Gastrocnemius medialis (tissue), 4 donors: ENCODE measurements around the gene GRIK2. TPM values are rescaled to one million over a fixed set of nuclear protein-coding genes. Genes with fewer than 3 reads are reported as not detected.

Experiments used
- ATAC-seq, 2 donors: fragments of 150-250 bp; one replicate each; pipeline ENCODE4 v1.9.1; 2016
- DNase-seq, 2 donors: peaks; one replicate each; pipeline ENCODE4 v3.0.0-alpha.2; 2019
- H3K27ac ChIP-seq, 4 donors: fragments of 200-600 bp; sonication (generic); 1 replicate in 1 of 4; 2 replicates in 3 of 4; pipeline ENCODE4 v1.5.1; 2016 to 2018; ENCODE audit warnings: mild to moderate bottlenecking in 2 of 4, moderate library complexity in 1 of 4
- H3K27me3 ChIP-seq, 3 donors: fragments of 200-600 bp; sonication (generic) in 2 of 3; 1 replicate in 1 of 3; 2 replicates in 2 of 3; pipeline versions ENCODE4 v1.5.1 to v1.6.0; 2016 to 2019; ENCODE audit warnings: mild to moderate bottlenecking in 1 of 3, moderate library complexity in 1 of 3
- H3K36me3 ChIP-seq, 2 donors: fragments of 200-600 bp; sonication (generic) in 1 of 2; one replicate each; pipeline ENCODE4 v1.5.1; 2017 to 2018
- H3K4me1 ChIP-seq, 2 donors: fragments of 200-600 bp; sonication (generic) in 1 of 2; one replicate each; pipeline ENCODE4 v1.5.1; 2016 to 2017; ENCODE audit warnings: mild to moderate bottlenecking in 2 of 2
- H3K4me3 ChIP-seq, 4 donors: fragments of 200-600 bp; sonication (generic) in 3 of 4; 1 replicate in 1 of 4; 2 replicates in 3 of 4; pipeline ENCODE4 v1.5.1; 2016 to 2019; ENCODE audit warnings: mild to moderate bottlenecking in 2 of 4
- H3K9me3 ChIP-seq, 3 donors: fragments of 200-600 bp; sonication (generic) in 2 of 3; 1 replicate in 1 of 3; 2 replicates in 2 of 3; pipeline ENCODE4 v1.5.1; 2016 to 2019
- CTCF ChIP-seq, 5 experiments: fragments of 450-650 bp in 3 of 5; fragments of 200-600 bp in 2 of 5; sonication (generic) in 2 of 5; IDR thresholded peaks in 4 of 5; conservative IDR thresholded peaks in 1 of 5; 1 replicate in 4 of 5; 2 replicates in 1 of 5; pipeline ENCODE4 v1.5.1; 2016 to 2019; ENCODE audit warnings: antibody characterized with exemption in 5 of 5, mild to moderate bottlenecking in 3 of 5, moderate library complexity in 3 of 5
- POLR2A ChIP-seq, 2 donors: fragments of 450-650 bp; IDR thresholded peaks; one replicate each; pipeline ENCODE4 v1.6.1; 2017; ENCODE audit warnings: antibody characterized with exemption in 2 of 2, mild to moderate bottlenecking in 2 of 2, moderate library complexity in 2 of 2
- in situ Hi-C, 4 donors: fragments of 200-750 bp; cut with MboI; loops; one replicate each; pipeline versions ENCODE4 v1.15.0 to v1.8.0; 2017; ENCODE audit warnings: low sequenced_read_pairs in 4 of 4
- intact Hi-C: fragments of 100-400 bp; cut with DNase I; formaldehyde crosslinking; loops from one replicate; pipeline ENCODE4 v1.15.1; 2023; ENCODE audit warnings: low total_unique reads
- total RNA-seq, 4 donors: library from RNA; depleted of rRNA; stranded (reverse); fragments of >200 nt; gene quantifications; one replicate each; pipeline versions ENCODE4 v1.1.0 to v1.2.3, GENCODE V29; 2016

Gene GRIK2
- total RNA-seq, 4 donors from 2014 or later = 0.39 to 5.1 (median 0.79) TPM

- ATAC-seq (no peak), DNase-seq (no peak)
- in situ Hi-C loops (no loop called here), intact Hi-C loops (no loop called here)
- H3K36me3 ChIP-seq = no peaks in the 10 kb centered on the region
- no peaks in the 10 kb centered on the region for H3K4me1 ChIP-seq
- H3K4me3 ChIP-seq = no peak overlapping the region
- H3K9me3 ChIP-seq = no peaks in the 10 kb centered on the region
- TF ChIP-seq CTCF (IDR thresholded peaks at IDR 0.05 in 4 of 5, conservative IDR thresholded peaks at IDR 0.05 in 1 of 5) (no peak), POLR2A (IDR thresholded peaks at IDR 0.05) (no peak)
- no peak overlapping the region for H3K27ac ChIP-seq
- no peaks in the 10 kb centered on the region for H3K27me3 ChIP-seq
These were observed 454.2 kb downstream of the GRIK2 start for GRCh38 chr6:101847690-101848089.

GRCh38 chr6:101851911-101852310 lies 458.4 kb downstream of the GRIK2 start:
- ATAC-seq = no peak
- H3K36me3 ChIP-seq = no peaks in the 10 kb centered on the region
- no peaks in the 10 kb centered on the region for H3K4me1 ChIP-seq
- intact Hi-C loops (no loop called here), in situ Hi-C loops (no loop called here)
- no peaks in the 10 kb centered on the region for H3K27me3 ChIP-seq
- H3K4me3 ChIP-seq = no peak overlapping the region
- no peak for DNase-seq
- no peaks in the 10 kb centered on the region for H3K9me3 ChIP-seq
- H3K27ac ChIP-seq = no peak overlapping the region
- TF ChIP-seq CTCF (IDR thresholded peaks at IDR 0.05 in 4 of 5, conservative IDR thresholded peaks at IDR 0.05 in 1 of 5) = no peak
- no peak for TF ChIP-seq POLR2A (IDR thresholded peaks at IDR 0.05)

DNA sequence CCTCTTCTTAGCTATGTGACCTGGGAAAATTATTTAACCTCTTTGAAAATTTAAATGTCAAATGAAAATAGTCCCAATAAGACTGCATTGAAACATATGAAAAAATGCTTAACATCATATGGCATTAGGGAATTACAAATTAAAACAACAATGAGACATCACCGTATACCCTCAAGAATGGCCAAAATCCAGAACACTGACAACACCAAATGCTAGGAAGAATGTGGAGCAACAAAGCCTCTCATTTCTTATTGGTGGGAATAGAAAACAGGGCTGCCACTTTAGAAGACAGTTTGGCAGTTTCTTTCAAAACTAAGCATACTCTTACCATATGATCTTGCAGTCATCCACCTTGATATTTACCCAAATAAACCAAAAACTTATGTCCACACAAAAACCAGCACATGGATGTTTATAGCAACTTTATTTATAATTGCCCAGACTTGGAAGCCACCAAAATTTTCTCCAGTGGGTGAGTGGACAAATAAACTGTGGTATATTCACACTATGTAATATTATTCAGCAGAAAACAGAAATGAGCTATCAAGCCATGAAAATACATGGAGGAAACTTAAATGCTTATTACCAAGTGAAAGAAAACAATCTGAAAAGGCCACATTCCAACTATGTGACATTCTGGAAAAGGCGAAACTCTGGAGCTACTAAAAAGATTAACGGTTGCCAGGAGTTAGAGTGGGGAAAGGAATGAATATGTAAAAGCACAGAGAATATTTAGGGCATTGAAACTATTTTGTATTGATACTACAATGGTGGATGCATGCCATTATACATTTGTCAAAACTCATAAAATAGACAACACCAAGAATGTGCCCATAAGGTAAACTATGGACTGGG lies 459.9 kb downstream of the GRIK2 start:
- in situ Hi-C loops (no loop called here), intact Hi-C loops (no loop called here)
- DNase-seq = no peak
- Histone ChIP-seq H3K4me3 (no peak overlapping the region), H3K27ac (no peak overlapping the region), H3K4me1 (no peaks in the 10 kb centered on the region), H3K9me3 (no peaks in the 10 kb centered on the region), H3K27me3 (no peaks in the 10 kb centered on the region), H3K36me3 (no peaks in the 10 kb centered on the region)
- TF ChIP-seq CTCF (IDR thresholded peaks at IDR 0.05 in 4 of 5, conservative IDR thresholded peaks at IDR 0.05 in 1 of 5) (no peak), POLR2A (IDR thresholded peaks at IDR 0.05) (no peak)
- no peak for ATAC-seq

- intact Hi-C loops (no loop called here), in situ Hi-C loops (no loop called here)
- Histone ChIP-seq H3K27ac (no peak overlapping the region), H3K36me3 (no peaks in the 10 kb centered on the region), H3K27me3 (no peaks in the 10 kb centered on the region), H3K4me1 (no peaks in the 10 kb centered on the region), H3K9me3 (no peaks in the 10 kb centered on the region), H3K4me3 (no peak overlapping the region)
- ATAC-seq (no peak), DNase-seq (no peak)
- TF ChIP-seq POLR2A (IDR thresholded peaks at IDR 0.05) (no peak), CTCF (IDR thresholded peaks at IDR 0.05 in 4 of 5, conservative IDR thresholded peaks at IDR 0.05 in 1 of 5) (no peak)
These were observed 482.9 kb downstream of the GRIK2 start for GRCh38 chr6:101876431-101876830.
